ENCODE results near the gene SLC26A2. TPM values are rescaled to one million over a fixed set of nuclear protein-coding genes. Genes with fewer than 3 reads are reported as not detected.
"Not testable (repeated sequence)": the region's sequence is repeated elsewhere in the genome, so short reads cannot be mapped to it uniquely, and the experiment has no call there.

SLC26A2 gene
- total RNA-seq, 1 donor: 2.7 TPM

DNA sequence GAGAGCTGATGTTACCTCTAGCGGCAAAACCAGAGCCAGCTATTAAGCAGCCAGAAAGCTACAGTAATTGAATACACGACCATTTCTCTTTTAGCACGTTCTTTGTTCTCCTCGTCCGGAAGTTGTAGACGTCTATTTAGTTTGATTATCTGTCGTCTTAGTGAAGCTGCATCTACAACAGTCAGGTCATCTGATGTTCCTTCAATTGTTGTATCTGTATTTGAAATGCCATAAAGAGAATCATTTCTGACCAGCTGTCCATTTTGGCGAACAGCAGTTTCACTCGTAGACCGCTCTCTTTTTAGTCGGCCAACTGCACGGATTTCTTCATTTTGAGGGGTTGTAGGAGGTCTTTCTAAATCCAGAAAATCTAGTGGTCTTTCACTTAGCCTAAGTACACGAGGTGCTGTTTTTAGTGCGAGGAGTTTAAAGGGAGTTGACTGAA lies 28.5 kb upstream of the SLC26A2 start:
- H3K4me1 ChIP-seq (ENCODE audit: insufficient read depth, low read length): no peaks in the 10 kb centered on the region
- H3K9me3 ChIP-seq (ENCODE audit: low read depth, low read length): no peaks in the 10 kb centered on the region
- no peaks in the 10 kb centered on the region for H3K27me3 ChIP-seq (ENCODE audit: insufficient read depth, low read length)
- H3K4me3 ChIP-seq (ENCODE audit: low read length): no peak overlapping the region

DNA sequence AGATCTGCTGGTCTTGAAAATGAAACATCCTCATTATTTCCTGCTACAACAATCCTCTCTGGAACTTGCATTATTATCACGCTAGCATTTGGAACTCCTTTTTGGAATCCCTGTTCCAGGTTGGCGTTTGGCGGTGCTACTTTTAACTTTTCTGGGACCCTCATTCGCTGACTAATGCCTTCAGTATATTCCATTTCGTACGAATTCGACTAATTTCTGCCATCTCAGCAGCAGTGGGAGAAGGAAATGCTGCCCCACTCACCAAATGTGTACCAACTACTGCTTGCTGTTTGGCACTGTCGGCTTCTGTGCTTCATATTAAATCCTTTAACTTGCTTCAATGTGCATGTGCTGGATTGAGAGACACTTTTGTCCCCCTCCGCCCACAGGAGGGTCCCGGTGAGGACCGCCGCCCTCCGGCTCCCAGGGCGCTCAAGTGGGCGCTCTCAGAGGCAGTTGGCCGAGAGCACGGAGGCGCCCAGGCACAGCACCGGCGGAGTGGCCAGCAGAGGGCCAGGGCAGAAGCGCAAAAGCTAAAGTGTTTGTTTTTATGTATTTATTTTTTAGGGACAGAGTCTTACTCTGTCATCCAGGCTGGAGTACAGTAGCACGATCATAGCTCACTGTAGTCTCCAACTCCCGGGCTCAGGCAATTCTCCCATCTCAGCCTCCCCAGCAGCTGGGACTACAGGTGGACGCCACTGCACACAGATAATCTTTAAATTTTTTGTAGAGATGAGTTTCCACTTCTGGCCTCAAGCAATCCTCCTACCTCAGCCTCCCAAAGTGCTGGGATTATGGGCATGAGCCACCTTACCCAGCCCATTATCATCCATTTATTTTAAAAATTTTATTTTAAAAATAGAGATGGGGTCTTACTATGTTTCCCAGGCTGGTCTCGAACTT lies 27.9 kb upstream of the SLC26A2 start:
- Histone ChIP-seq H3K4me1 (ENCODE audit: insufficient read depth, low read length) (peaks cover 5% of the 10 kb centered on the region), H3K4me3 (ENCODE audit: low read length) (no peak overlapping the region), H3K27me3 (ENCODE audit: insufficient read depth, low read length) (no peaks in the 10 kb centered on the region), H3K9me3 (ENCODE audit: low read depth, low read length) (no peaks in the 10 kb centered on the region)

- no peak overlapping the region for H3K4me3 ChIP-seq (ENCODE audit: low read length)
- no peaks in the 10 kb centered on the region for H3K9me3 ChIP-seq (ENCODE audit: low read depth, low read length)
- H3K27me3 ChIP-seq (ENCODE audit: insufficient read depth, low read length): no peaks in the 10 kb centered on the region
- peaks cover 33% of the 10 kb centered on the region for H3K4me1 ChIP-seq (ENCODE audit: insufficient read depth, low read length)
Observed at GRCh38 chr5:149935431-149935901, 25.1 kb upstream of the SLC26A2 start.

- H3K27me3 ChIP-seq (ENCODE audit: insufficient read depth, low read length): no peaks in the 10 kb centered on the region
- H3K4me3 ChIP-seq (ENCODE audit: low read length): no peak overlapping the region
- H3K4me1 ChIP-seq (ENCODE audit: insufficient read depth, low read length): peaks cover 40% of the 10 kb centered on the region
- no peaks in the 10 kb centered on the region for H3K9me3 ChIP-seq (ENCODE audit: low read depth, low read length)
Observed at GRCh38 chr5:149936044-149936699, 24.4 kb upstream of the SLC26A2 start.

GRCh38 chr5:149936700-149937091 lies 23.9 kb upstream of the SLC26A2 start:
- no peak overlapping the region for H3K4me3 ChIP-seq (ENCODE audit: low read length)
- peaks cover 41% of the 10 kb centered on the region for H3K4me1 ChIP-seq (ENCODE audit: insufficient read depth, low read length)
- no peaks in the 10 kb centered on the region for H3K27me3 ChIP-seq (ENCODE audit: insufficient read depth, low read length)
- H3K9me3 ChIP-seq (ENCODE audit: low read depth, low read length): no peaks in the 10 kb centered on the region

GRCh38 chr5:149937610-149938009 lies 22.9 kb upstream of the SLC26A2 start:
- no peaks in the 10 kb centered on the region for H3K9me3 ChIP-seq (ENCODE audit: low read depth, low read length)
- peaks cover 41% of the 10 kb centered on the region for H3K4me1 ChIP-seq (ENCODE audit: insufficient read depth, low read length)
- H3K4me3 ChIP-seq (ENCODE audit: low read length): no peak overlapping the region
- H3K27me3 ChIP-seq (ENCODE audit: insufficient read depth, low read length): no peaks in the 10 kb centered on the region

- H3K4me3 ChIP-seq (ENCODE audit: low read length): no peak overlapping the region
- H3K9me3 ChIP-seq (ENCODE audit: low read depth, low read length): no peaks in the 10 kb centered on the region
- peaks cover 41% of the 10 kb centered on the region for H3K4me1 ChIP-seq (ENCODE audit: insufficient read depth, low read length)
- H3K27me3 ChIP-seq (ENCODE audit: insufficient read depth, low read length): no peaks in the 10 kb centered on the region
Observed at GRCh38 chr5:149938279-149938678, 22.3 kb upstream of the SLC26A2 start.

GRCh38 chr5:149938791-149939358 lies 21.7 kb upstream of the SLC26A2 start:
- H3K4me3 ChIP-seq (ENCODE audit: low read length): no peak overlapping the region
- no peaks in the 10 kb centered on the region for H3K9me3 ChIP-seq (ENCODE audit: low read depth, low read length)
- peaks cover 41% of the 10 kb centered on the region for H3K4me1 ChIP-seq (ENCODE audit: insufficient read depth, low read length)
- H3K27me3 ChIP-seq (ENCODE audit: insufficient read depth, low read length): no peaks in the 10 kb centered on the region

- Histone ChIP-seq H3K4me1 (ENCODE audit: insufficient read depth, low read length) (peaks cover 41% of the 10 kb centered on the region), H3K9me3 (ENCODE audit: low read depth, low read length) (no peaks in the 10 kb centered on the region), H3K27me3 (ENCODE audit: insufficient read depth, low read length) (no peaks in the 10 kb centered on the region), H3K4me3 (ENCODE audit: low read length) (no peak overlapping the region)
Observed at GRCh38 chr5:149939546-149939945, 21.0 kb upstream of the SLC26A2 start.

DNA sequence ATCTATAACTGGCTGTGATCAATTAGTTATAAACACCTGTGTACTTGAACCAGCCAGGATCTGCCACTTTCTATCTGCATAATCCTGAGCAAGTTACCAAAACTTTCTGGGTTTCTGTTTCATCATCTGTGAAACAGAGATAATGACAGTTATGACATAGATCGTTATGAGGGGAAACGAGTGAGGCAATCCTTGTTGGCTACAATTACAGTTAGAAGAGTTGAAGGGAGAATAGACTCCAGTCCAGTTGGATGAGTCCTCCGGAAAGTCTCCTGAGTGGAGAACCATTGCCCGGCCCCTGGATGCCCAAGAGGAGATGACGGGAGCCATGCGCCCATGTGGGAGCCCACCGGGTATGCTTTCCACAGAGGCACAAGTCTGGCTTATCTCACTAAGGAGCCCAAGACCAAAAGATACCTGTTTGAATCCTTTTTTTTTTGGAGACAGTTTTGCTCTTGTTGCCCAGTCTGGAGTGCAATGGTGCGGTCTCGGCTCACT lies 20.4 kb upstream of the SLC26A2 start:
- peaks cover 41% of the 10 kb centered on the region for H3K4me1 ChIP-seq (ENCODE audit: insufficient read depth, low read length)
- H3K9me3 ChIP-seq (ENCODE audit: low read depth, low read length): no peaks in the 10 kb centered on the region
- no peaks in the 10 kb centered on the region for H3K27me3 ChIP-seq (ENCODE audit: insufficient read depth, low read length)
- no peak overlapping the region for H3K4me3 ChIP-seq (ENCODE audit: low read length)

- no peaks in the 10 kb centered on the region for H3K27me3 ChIP-seq (ENCODE audit: insufficient read depth, low read length)
- no peak overlapping the region for H3K4me3 ChIP-seq (ENCODE audit: low read length)
- H3K9me3 ChIP-seq (ENCODE audit: low read depth, low read length): no peaks in the 10 kb centered on the region
- H3K4me1 ChIP-seq (ENCODE audit: insufficient read depth, low read length): peaks cover 41% of the 10 kb centered on the region
Observed at GRCh38 chr5:149940941-149941644, 19.5 kb upstream of the SLC26A2 start.

GRCh38 chr5:149941795-149942194 lies 18.8 kb upstream of the SLC26A2 start:
- H3K4me1 ChIP-seq (ENCODE audit: insufficient read depth, low read length): peaks cover 41% of the 10 kb centered on the region
- H3K4me3 ChIP-seq (ENCODE audit: low read length): no peak overlapping the region
- H3K9me3 ChIP-seq (ENCODE audit: low read depth, low read length): no peaks in the 10 kb centered on the region
- H3K27me3 ChIP-seq (ENCODE audit: insufficient read depth, low read length): no peaks in the 10 kb centered on the region

- Histone ChIP-seq H3K4me1 (ENCODE audit: insufficient read depth, low read length) (peaks cover 41% of the 10 kb centered on the region), H3K27me3 (ENCODE audit: insufficient read depth, low read length) (no peaks in the 10 kb centered on the region), H3K9me3 (ENCODE audit: low read depth, low read length) (no peaks in the 10 kb centered on the region), H3K4me3 (ENCODE audit: low read length) (no peak overlapping the region)
Observed at GRCh38 chr5:149942199-149942598, 18.4 kb upstream of the SLC26A2 start.

GRCh38 chr5:149942741-149943169 lies 17.8 kb upstream of the SLC26A2 start:
- not testable (repeated sequence) for H3K4me3 ChIP-seq (ENCODE audit: low read length); H3K27me3 ChIP-seq (ENCODE audit: insufficient read depth, low read length); H3K9me3 ChIP-seq (ENCODE audit: low read depth, low read length)
- peaks cover 36% of the 10 kb centered on the region for H3K4me1 ChIP-seq (ENCODE audit: insufficient read depth, low read length)
